Mucosa of stomach (tissue), 1 donor: ENCODE measurements around the gene RAE1.

Experiments
- H3K27me3 ChIP-seq: one replicate; pipeline ENCODE4 v1.7.0; 2013; ENCODE audit warnings: mild to moderate bottlenecking, low read length; ENCODE audit not compliant: control insufficient read depth, insufficient read depth
- H3K36me3 ChIP-seq: one replicate; pipeline ENCODE4 v1.7.0; 2013; ENCODE audit warnings: low read length; ENCODE audit not compliant: control insufficient read depth, insufficient read depth
- H3K4me1 ChIP-seq: one replicate; pipeline ENCODE4 v1.7.0; 2013; ENCODE audit warnings: mild to moderate bottlenecking, low read length; ENCODE audit not compliant: control insufficient read depth, insufficient read depth
- H3K4me3 ChIP-seq: one replicate; pipeline ENCODE4 v1.7.0; 2013; ENCODE audit warnings: low read length
- H3K9ac ChIP-seq: one replicate; pipeline ENCODE4 v1.7.0; 2013; ENCODE audit warnings: mild to moderate bottlenecking, low read length, moderate library complexity
- H3K9me3 ChIP-seq: one replicate; pipeline ENCODE4 v1.7.0; 2013; ENCODE audit warnings: mild to moderate bottlenecking, low read length, moderate library complexity; ENCODE audit not compliant: control insufficient read depth
- donor health status: Pancreatic carcinoma.

The RAE1 gene

GRCh38 chr20:57402206-57403125 is 51.4 kb downstream of the RAE1 start:
- H3K36me3 ChIP-seq, result peaks cover under 1% of the 10 kb centered on the region
- no peaks in the 10 kb centered on the region for H3K27me3 ChIP-seq
- no peak overlapping the region for H3K4me3 ChIP-seq
- H3K9me3 ChIP-seq, result no peaks in the 10 kb centered on the region
- H3K4me1 ChIP-seq, result peaks cover 23% of the 10 kb centered on the region
- H3K9ac ChIP-seq, result no peak overlapping the region

GRCh38 chr20:57403216-57403615 is 52.2 kb downstream of the RAE1 start:
- no peaks in the 10 kb centered on the region for H3K36me3 ChIP-seq
- H3K4me1 ChIP-seq, result peaks cover 20% of the 10 kb centered on the region
- H3K4me3 ChIP-seq, result no peak overlapping the region
- H3K27me3 ChIP-seq, result no peaks in the 10 kb centered on the region
- no peaks in the 10 kb centered on the region for H3K9me3 ChIP-seq
- no peak overlapping the region for H3K9ac ChIP-seq

GRCh38 chr20:57404006-57404405 is 53.0 kb downstream of the RAE1 start:
- H3K4me3 ChIP-seq, result no peak overlapping the region
- no peaks in the 10 kb centered on the region for H3K27me3 ChIP-seq
- no peaks in the 10 kb centered on the region for H3K9me3 ChIP-seq
- H3K9ac ChIP-seq, result no peak overlapping the region
- H3K36me3 ChIP-seq, result no peaks in the 10 kb centered on the region
- peaks cover 12% of the 10 kb centered on the region for H3K4me1 ChIP-seq

GRCh38 chr20:57404419-57405072 is 53.5 kb downstream of the RAE1 start:
- no peaks in the 10 kb centered on the region for H3K27me3 ChIP-seq
- H3K9me3 ChIP-seq, result no peaks in the 10 kb centered on the region
- H3K9ac ChIP-seq, result no peak overlapping the region
- no peaks in the 10 kb centered on the region for H3K36me3 ChIP-seq
- H3K4me1 ChIP-seq, result peaks cover 7% of the 10 kb centered on the region
- no peak overlapping the region for H3K4me3 ChIP-seq

GRCh38 chr20:57405236-57406016 is 54.4 kb downstream of the RAE1 start:
- H3K4me1 ChIP-seq, result no peaks in the 10 kb centered on the region
- no peaks in the 10 kb centered on the region for H3K36me3 ChIP-seq

GRCh38 chr20:57407541-57407956 is 56.5 kb downstream of the RAE1 start:
- Histone ChIP-seq H3K9me3 (no peaks in the 10 kb centered on the region), H3K4me1 (no peaks in the 10 kb centered on the region), H3K27me3 (no peaks in the 10 kb centered on the region), H3K36me3 (no peaks in the 10 kb centered on the region), H3K9ac (no peak overlapping the region), H3K4me3 (no peak overlapping the region)

More at GRCh38 chr20:57405236-57406016, 54.4 kb downstream of the RAE1 start:
- no peak overlapping the region for H3K9ac ChIP-seq
- no peaks in the 10 kb centered on the region for H3K27me3 ChIP-seq
- no peaks in the 10 kb centered on the region for H3K9me3 ChIP-seq
- H3K4me3 ChIP-seq, result no peak overlapping the region

- H3K4me3 ChIP-seq, result no peak overlapping the region
- no peaks in the 10 kb centered on the region for H3K36me3 ChIP-seq
- H3K9ac ChIP-seq, result no peak overlapping the region
- no peaks in the 10 kb centered on the region for H3K4me1 ChIP-seq
- H3K9me3 ChIP-seq, result no peaks in the 10 kb centered on the region
- no peaks in the 10 kb centered on the region for H3K27me3 ChIP-seq
These were observed 57.1 kb downstream of the RAE1 start for GRCh38 chr20:57408131-57408530.

- H3K4me3 ChIP-seq, result no peak overlapping the region
- no peaks in the 10 kb centered on the region for H3K9me3 ChIP-seq
- H3K36me3 ChIP-seq, result no peaks in the 10 kb centered on the region
- H3K27me3 ChIP-seq, result no peaks in the 10 kb centered on the region
- no peak overlapping the region for H3K9ac ChIP-seq
- H3K4me1 ChIP-seq, result no peaks in the 10 kb centered on the region
These were observed 57.6 kb downstream of the RAE1 start for GRCh38 chr20:57408536-57409233.

- Histone ChIP-seq H3K36me3 (no peaks in the 10 kb centered on the region), H3K9me3 (no peaks in the 10 kb centered on the region), H3K27me3 (no peaks in the 10 kb centered on the region), H3K9ac (no peak overlapping the region), H3K4me1 (no peaks in the 10 kb centered on the region), H3K4me3 (no peak overlapping the region)
These were observed 58.2 kb downstream of the RAE1 start for GRCh38 chr20:57409316-57409671.

- Histone ChIP-seq H3K4me1 (peaks cover 5% of the 10 kb centered on the region), H3K9me3 (no peaks in the 10 kb centered on the region), H3K4me3 (no peak overlapping the region), H3K27me3 (no peaks in the 10 kb centered on the region), H3K36me3 (no peaks in the 10 kb centered on the region), H3K9ac (no peak overlapping the region)
These were observed 58.8 kb downstream of the RAE1 start for GRCh38 chr20:57409672-57410397.

GRCh38 chr20:57410398-57410920 is 59.4 kb downstream of the RAE1 start:
- no peaks in the 10 kb centered on the region for H3K36me3 ChIP-seq
- H3K4me1 ChIP-seq, result peaks cover 11% of the 10 kb centered on the region
- H3K9ac ChIP-seq, result no peak overlapping the region
- H3K27me3 ChIP-seq, result no peaks in the 10 kb centered on the region
- no peak overlapping the region for H3K4me3 ChIP-seq
- H3K9me3 ChIP-seq, result no peaks in the 10 kb centered on the region
